ENCODE results near the gene CACNG6.

- TF ChIP-seq, protein P1, sequence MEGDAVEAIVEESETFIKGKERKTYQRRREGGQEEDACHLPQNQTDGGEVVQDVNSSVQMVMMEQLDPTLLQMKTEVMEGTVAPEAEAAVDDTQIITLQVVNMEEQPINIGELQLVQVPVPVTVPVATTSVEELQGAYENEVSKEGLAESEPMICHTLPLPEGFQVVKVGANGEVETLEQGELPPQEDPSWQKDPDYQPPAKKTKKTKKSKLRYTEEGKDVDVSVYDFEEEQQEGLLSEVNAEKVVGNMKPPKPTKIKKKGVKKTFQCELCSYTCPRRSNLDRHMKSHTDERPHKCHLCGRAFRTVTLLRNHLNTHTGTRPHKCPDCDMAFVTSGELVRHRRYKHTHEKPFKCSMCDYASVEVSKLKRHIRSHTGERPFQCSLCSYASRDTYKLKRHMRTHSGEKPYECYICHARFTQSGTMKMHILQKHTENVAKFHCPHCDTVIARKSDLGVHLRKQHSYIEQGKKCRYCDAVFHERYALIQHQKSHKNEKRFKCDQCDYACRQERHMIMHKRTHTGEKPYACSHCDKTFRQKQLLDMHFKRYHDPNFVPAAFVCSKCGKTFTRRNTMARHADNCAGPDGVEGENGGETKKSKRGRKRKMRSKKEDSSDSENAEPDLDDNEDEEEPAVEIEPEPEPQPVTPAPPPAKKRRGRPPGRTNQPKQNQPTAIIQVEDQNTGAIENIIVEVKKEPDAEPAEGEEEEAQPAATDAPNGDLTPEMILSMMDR (IDR thresholded peaks at IDR 0.05 in 4 of 5, conservative IDR thresholded peaks at IDR 0.05 in 1 of 5) = no peak
- TF ChIP-seq POLR2A (IDR thresholded peaks at IDR 0.05) = no peak
Observed at GRCh38 chr19:53958168-53958571, 33.3 kb upstream of the CACNG6 start.

Data from gastrocnemius medialis (tissue), 4 donors.